ENCODE results near the gene ELMO2.

DNA sequence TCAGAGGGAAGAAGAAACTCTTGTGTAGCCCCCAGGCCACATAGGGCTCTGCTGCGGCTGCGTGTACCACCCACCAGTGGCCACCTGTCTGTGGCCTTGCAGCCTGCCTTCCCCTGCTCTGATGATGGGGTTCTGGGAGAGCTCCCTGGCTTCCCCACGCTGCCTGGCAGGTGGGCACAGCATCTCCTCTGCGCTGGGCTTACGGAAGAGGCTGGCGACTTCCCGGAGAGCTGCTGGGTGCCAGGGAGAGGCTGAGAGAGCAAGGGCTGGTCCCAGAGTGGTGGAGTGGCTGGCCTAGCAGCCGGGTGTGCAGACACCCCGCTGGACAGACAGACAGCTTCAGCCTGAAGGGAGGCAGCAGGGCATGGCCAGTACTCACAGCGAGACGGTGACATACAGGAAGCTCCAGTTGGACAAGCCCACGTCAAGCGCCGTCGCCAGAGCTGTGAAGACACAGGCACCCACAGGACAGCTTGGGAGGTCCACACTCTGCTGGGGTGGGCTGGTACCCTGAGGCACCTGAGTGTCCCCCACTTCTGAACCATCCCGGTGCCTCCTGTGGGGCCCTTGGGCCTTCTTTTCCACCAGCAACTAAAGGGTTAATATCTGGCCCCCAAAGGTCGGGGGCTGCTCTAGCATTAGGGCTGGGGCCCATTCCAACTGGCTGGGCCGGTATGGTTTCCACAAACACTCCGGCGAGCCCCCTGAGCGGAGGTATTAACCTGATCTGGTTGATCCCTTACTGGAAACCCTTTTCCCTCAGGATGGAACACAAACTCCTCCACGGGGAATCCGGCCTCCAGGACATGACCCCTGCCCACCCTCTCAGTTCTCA, 50.0 kb downstream of the ELMO2 start:
- TF ChIP-seq, protein P1, sequence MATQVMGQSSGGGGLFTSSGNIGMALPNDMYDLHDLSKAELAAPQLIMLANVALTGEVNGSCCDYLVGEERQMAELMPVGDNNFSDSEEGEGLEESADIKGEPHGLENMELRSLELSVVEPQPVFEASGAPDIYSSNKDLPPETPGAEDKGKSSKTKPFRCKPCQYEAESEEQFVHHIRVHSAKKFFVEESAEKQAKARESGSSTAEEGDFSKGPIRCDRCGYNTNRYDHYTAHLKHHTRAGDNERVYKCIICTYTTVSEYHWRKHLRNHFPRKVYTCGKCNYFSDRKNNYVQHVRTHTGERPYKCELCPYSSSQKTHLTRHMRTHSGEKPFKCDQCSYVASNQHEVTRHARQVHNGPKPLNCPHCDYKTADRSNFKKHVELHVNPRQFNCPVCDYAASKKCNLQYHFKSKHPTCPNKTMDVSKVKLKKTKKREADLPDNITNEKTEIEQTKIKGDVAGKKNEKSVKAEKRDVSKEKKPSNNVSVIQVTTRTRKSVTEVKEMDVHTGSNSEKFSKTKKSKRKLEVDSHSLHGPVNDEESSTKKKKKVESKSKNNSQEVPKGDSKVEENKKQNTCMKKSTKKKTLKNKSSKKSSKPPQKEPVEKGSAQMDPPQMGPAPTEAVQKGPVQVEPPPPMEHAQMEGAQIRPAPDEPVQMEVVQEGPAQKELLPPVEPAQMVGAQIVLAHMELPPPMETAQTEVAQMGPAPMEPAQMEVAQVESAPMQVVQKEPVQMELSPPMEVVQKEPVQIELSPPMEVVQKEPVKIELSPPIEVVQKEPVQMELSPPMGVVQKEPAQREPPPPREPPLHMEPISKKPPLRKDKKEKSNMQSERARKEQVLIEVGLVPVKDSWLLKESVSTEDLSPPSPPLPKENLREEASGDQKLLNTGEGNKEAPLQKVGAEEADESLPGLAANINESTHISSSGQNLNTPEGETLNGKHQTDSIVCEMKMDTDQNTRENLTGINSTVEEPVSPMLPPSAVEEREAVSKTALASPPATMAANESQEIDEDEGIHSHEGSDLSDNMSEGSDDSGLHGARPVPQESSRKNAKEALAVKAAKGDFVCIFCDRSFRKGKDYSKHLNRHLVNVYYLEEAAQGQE (IDR thresholded peaks at IDR 0.05; ENCODE audit: low read depth): no peak
- no peak for TF ChIP-seq RAD21 (IDR thresholded peaks at IDR 0.05; ENCODE audit: low read depth)
- no peak for TF ChIP-seq TCF12 (IDR thresholded peaks at IDR 0.05; ENCODE audit: low read depth)
- TF ChIP-seq TEAD4 (IDR thresholded peaks at IDR 0.05): no peak
- TF ChIP-seq, protein P2, sequence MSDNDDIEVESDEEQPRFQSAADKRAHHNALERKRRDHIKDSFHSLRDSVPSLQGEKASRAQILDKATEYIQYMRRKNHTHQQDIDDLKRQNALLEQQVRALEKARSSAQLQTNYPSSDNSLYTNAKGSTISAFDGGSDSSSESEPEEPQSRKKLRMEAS (IDR thresholded peaks at IDR 0.05): no peak
- TF ChIP-seq CEBPB (IDR thresholded peaks at IDR 0.05): no peak
- TF ChIP-seq EGR1 (IDR thresholded peaks at IDR 0.05): no peak
- no peak for TF ChIP-seq TAF1 (IDR thresholded peaks at IDR 0.05; ENCODE audit: low read depth)
- no peak for TF ChIP-seq EP300 (IDR thresholded peaks at IDR 0.05; ENCODE audit: borderline replicate concordance)

Measured in Ishikawa (cell line).